GM21723 (cell line): ENCODE data around the gene ECT2L.

Source experiments
- ATAC-seq: cut with Tn5 transposase; IDR thresholded peaks from one replicate; pipeline ENCODE4 v1.9.1; 2021; ENCODE audit warnings: mild to moderate bottlenecking, moderate library complexity; ENCODE audit not compliant: unreplicated experiment

The ECT2L gene

DNA sequence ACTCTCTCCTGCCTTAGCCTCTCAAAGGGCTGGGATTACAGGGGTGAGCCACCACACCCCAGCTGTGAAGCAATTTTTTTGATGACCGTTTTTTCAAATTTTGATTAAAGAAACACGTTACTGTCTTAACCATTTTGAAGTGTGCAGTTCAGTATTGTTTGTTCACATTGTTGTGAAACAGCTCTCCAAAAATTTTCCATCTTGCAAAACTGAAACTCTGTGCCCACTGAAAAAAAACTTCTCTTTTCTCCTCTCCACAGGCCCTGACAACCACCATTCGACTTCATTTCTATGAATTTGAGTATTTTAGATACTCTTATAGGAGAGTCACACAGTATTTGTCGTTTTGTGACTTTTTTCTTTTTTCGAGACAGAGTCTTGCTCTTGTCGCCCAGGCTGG is 53.9 kb downstream of the ECT2L start:
- ATAC-seq: no peak

DNA sequence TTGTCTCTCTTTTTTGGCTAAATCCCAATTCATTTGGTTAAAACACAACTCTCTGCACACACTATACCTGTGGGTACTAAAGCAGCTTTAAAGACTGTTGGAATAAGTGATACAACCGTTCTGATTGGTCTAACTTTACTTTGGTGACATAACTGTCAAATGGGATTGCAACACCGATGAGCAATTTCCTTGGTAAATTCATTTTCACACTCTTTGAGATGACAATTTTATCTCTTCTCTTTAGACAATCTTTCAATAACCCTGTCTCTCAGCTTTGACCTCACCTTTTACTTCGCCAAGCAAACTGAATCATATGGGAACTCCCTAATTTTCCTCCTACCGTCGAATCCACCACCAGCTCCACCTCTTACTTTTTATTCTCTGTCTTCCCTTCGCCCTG is 60.8 kb downstream of the ECT2L start:
- ATAC-seq: no peak

DNA sequence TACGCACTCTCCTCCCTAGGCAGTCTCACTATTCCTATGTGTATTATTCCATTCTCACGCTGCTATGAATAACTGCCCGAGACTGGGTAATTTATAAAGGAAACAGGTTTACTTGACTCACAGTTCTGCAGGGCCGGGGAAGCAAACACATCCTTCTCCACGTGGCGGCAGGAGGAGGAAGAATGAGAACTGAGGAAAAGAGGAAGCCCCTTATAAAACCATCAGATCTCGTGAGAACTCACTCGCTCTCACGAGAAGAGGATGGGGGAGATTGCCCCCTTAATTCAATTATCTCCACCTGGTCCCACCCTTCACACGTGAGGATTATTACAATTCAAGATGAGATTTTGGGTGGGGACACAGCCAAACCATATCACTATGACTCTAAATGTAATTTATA is 61.9 kb downstream of the ECT2L start:
- no peak for ATAC-seq

DNA sequence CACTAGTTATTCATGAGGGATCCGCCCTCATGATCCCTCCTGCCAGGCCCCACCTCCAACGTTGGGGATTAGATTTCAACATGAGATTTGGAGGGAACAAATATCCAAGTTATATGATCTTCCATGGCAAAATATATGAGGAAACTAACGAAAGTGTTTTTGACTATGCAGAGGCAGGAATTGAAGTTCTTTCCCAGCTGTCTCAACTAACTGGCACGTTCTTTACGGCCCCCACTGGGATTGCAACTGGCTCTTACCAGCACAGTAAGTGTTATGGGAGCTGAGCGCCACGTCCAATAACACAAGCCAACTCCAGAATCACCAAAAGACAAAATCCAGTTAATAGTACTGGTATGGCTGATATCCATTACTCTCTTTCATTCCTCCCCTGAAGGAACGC is 66.6 kb downstream of the ECT2L start:
- ATAC-seq: no peak

DNA sequence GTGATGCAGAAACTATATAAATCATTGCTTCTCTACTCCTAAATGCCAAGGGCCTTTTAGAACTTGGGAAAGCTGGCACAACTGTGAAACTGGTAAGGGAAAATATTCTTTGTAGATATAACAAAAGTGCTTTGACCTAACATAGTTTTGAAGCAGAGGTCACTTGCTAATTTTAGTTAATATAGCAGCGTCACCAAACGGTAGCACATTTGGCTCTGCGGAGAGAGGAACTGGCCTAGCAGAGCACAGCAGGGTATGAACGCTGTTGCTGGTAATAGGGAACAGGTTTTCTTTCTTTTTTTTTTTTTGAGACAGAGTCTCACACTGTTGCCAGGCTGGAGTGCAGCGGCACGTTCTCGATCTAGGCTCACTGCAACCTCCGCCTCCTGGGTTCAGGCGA is 67.4 kb downstream of the ECT2L start:
- no peak for ATAC-seq

DNA sequence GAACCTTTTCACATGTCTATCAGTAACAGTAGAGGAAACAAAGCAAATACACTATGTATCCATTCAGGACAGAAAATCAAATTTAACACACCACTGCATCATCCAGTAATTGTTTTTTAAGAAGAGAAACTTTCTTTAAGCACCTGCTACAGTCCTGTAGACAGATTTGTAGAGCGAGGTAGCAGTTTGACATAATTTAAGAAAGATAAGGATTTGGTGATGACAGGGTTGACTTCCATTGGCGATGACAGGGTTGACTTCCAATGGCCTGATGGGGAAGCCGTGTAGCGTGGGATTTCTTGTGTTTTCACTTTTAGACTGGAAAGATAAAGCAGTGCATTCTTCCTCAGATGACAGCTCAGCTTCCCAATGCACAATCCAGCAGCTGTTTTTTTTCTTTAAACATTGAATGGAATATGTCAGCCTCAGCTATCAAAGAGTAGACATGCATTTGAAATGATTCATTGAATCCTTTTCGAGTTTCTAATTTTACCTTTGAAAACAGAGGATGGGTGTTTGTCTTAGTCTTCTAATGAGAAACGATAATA is 68.5 kb downstream of the ECT2L start:
- ATAC-seq: no peak

DNA sequence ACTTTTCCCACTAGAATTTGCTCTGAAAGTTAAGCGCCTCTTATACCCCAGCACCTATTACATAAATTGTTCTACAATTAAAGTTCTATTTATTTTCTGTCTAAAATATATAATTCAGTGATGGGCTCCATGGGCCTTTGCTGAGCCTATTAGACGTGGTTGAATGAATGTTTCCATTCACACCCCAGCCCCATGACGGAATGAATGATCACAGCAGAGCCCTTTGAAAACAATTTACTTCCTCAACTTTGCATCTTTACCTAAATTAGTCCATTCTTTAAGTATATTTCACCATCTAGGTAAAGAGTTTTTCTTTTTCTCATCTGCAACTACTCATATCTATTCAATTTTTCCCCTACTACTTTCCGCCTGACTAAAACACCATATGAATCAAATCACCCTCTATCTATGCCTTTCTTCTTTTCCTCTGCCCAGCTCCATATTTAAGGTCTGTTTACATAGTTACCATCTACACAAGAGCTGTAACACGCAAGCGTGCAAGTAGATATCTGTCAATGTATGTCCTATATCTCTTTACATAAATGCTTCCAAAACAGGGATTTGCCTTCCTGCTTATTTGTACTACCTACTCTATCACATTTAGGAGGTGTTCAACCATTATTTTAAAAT is 69.7 kb downstream of the ECT2L start:
- ATAC-seq: no peak

DNA sequence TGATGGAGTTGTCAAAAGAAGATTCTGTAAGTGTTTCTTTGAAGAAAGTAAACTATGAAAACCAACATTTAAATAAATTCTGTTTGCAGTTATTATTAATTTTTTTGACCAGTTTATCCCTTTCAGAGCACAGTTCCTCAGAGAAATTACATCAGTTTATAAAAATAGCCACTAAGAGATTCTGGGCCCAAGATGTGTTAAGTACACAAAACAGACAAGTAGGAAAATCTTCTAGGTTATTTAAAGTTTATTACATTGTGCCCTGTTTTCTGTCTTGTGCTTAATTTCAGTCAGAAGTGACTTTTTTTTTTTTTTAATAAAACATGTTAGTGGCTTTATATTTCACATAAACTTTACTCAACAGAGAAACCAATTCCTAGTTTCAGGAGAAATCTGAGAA is 72.3 kb downstream of the ECT2L start:
- ATAC-seq: no peak

DNA sequence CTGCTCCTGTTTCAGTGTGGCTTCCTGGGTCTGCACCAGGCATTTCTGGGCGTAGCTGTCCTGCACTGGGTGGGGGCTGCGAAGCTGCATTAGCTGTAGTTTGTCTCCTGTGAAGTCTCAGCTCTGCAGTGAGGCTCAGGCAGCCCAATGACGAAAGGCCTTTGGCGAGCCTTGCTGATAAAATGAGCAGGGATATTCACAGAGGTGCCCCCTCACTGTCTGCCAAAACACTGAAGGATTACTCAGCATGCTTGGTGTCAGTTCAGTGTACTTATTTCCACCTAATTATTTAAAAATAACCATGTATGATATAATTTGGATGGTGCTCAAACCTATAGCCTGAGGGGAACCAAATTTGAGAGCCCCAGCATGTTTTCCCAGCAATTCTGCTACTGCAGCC is 73.5 kb downstream of the ECT2L start:
- no peak for ATAC-seq

DNA sequence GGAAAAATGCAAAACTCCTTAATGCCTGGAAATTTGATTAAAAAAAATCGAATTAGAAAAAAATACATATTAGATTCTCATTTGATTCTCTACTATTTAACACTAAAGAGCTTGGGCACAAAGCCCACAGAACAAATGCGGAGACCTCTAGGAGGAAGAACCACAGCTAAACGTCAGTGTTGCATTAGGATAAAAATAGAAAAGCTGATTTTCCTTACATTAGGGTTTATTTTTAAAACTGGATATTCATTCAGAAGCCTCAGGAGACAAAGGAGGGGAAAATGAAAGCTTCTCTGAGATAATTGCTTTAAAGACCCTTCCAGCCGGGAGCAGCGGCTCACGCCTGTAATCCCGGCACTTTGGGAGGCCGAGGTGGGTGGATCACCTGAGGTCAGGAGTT is 77.3 kb downstream of the ECT2L start:
- ATAC-seq: no peak

DNA sequence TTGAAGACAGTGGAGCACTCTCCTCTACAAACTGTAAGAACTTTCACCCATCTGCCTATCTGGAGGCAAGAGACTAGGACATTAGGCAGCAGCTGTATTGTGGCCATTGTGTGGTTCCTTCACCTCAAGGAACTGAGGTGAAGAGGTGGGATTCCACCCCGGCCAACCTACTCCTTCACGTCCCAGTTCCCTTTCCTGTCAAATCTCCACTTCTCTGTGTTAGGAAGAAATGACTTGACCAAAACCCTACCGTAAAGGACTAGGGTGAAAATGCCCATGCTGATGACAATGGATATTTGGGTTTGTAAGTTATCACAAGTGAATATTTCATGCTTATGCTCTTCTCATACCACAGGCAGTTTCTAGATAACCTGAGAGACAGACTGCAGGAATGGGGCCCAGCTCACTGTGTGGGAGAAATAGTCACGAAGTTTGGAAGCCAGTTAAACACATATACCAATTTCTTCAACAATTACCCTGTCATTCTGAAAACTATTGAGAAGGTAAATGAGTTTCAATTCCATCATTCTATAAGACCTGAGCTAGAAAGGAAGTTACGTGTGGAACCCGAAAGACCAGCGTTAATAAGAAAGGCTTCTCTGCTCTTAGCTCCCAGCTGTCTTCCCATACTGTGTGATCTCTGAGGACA is 86.6 kb downstream of the ECT2L start:
- peak; percentile 81 for ATAC-seq

DNA sequence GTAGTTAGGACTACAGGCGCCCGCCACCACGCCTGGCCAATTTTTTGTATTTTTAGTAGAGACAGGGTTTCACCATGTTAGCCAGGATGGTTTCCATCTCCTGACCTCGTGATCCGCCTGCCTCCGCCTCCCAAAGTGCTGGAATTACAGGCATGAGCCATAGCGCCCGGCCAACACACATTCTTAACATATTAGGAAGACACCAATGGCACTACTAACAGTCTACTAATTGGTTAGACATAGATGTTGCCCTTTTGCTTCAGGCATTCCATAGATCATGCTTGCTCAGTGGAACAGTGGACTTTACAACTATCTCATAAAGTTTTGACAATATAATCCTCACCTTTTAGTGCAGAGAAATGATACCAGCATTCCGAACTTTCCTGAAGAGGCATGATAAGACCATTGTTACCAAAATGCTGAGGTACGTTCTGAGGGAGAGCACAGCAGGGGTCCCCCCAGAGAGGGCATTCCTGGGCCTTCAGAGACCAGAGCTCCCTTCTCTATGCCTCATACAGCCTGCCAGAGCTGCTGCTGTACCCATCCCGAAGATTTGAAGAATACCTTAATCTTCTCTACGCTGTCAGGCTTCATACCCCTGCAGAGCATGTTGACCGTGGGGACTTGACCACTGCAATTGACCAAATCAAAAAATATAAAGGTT is 89.4 kb downstream of the ECT2L start:
- no peak for ATAC-seq

DNA sequence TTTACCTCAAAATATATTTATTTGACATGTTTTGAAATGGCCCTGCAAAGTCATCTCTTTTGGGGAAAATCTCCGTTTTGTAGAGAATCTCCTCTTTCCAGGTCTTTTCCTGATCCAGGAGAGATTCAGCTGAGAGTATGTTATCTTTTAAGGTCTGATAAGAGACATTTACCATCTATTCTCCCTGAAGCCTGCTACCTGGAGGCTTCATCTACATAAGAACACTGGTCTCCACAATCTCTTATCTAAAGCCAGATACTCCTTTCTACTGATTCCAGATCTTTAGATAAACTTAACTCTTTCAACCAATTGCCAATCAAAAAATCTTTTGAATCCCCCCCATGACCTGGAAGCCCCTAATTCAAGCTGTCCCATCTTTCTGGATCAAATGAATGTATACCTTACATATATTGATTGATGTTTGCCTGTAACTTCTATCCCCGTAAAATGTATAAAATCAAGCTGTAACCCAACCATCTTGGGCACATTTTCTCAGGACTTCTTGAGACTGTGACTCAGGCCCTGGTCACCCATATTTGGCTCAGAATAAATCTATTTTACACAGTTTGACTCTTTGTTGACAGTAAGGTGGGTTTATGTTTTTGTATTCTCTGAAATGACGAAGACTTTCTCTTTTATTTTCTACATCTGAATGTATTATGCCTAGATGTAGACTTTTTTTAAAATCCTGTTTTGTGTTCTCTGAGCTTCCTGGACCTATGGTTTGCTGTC is 95.5 kb downstream of the ECT2L start:
- ATAC-seq: no peak

DNA sequence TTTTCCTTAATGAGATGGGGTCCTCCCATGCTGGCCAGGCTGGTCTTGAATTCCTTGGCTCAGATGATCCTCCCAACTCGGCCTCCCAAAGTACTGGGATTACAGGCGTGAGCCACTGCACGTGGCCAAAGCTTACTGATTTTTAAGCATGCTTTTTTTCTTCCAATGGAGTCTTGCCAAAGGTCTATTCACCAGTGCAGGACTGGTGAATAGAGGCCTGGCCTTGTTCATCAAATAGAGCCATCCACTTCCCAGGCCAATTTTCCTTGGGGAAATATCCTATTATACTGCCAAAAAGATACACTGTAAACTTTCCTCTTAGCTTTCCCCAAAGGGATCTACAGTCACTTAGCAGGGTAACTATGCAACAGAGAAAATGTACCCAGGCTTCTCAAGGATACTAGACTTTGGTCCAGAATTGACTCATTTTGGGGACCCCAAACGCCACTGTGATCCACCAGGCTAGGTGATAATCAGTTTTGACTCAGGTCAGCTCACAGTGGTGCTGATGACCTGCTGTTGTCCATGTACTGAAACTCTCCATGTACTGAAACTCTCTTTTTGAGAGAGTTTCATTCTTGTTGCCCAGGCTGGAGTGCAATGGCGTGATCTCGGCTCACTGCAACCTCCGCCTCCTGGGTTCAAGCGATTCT is 100.3 kb downstream of the ECT2L start:
- no peak for ATAC-seq

DNA sequence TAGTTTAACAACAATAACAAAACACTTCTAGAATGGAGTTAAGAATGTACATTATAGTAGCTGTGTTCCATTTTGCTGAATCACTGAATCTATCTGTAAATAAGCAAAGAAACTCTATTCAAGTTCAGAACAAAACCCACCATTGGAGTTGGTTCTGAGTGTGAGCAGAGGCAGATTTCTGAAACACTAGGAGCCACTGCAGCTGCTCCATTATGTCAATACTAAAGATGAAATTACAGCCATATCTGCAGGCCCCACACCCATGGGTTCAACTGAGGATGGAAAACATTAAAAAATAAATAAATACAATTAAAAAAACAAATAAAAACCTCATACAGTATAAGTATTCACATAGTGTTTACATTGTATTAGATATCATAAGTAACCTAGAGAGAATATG is 101.1 kb downstream of the ECT2L start:
- no peak for ATAC-seq

DNA sequence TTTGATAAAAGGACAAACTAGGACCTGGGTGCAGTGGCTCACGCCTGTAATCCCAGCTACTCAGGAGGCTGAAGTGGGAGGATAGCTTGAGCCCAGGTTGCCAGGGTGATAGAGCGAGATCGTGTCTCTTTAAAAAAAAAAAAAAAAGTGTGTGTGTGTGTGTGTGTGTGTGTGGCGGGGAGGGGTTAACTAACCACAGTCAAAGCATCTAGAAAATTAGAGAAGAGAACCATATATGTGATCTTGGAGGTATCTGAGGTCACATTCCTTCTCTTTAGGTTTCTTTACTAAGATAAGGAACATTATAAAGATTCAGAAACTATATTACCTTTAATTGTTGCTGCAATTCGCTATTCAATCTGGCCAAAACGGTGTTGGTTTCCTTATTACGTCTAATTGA is 111.3 kb downstream of the ECT2L start:
- no peak for ATAC-seq

DNA sequence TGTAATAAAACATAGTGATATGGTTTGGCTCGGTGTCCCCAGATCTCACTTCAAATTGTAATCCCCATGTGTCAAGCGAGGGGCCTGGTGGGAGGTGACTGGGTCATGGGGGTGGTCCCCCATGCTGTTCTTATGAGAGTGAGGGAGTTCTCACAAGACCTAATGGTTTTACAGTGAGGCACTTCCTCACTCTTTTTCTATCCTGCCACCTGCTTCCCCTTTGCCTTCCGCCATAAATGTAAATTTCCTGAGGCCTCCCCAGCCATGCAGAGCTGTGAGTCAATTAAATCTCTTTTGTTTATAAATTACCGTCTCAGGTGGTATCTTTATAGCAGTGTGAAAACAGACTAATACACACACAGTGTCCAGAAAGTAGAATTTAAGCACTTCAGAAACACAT is 113.6 kb downstream of the ECT2L start:
- ATAC-seq: no peak

DNA sequence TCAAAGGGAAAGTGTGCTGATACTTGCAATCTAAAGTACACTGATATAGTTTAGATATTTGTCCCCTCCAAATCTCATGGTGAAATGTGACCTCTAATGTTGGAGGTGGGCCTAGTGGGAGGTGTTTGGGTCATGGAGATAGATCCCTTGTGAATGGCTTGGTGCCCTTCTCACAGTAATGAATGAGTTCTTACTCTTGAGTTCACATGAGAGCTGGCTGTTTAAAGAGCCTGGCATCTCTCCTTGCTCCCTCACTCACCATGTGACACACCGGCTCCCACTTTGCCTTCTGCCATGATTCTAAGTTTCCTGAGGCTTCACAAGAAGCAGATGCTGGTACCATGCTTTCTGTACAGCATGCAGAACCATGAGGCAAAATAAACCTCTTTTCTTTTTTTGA is 114.1 kb downstream of the ECT2L start:
- no peak for ATAC-seq

DNA sequence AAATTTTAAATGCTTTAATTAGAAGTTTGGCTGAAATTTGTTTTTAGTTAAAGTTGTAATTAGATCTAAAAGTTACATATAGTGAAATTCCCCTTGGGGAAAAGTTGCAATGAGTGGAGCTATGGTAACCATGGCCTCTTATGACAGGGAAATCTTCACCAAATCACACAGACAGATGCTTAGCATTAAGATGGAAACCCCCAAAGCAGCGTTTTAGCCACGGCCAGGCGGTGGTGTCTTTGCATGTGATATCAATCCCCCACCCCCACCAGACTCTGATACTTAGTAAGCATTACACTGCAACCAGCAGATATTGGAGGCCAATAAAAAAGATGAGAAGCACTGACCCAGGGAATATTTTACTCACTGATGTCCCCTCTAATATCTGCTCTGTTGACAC is 116.4 kb downstream of the ECT2L start:
- no peak for ATAC-seq

DNA sequence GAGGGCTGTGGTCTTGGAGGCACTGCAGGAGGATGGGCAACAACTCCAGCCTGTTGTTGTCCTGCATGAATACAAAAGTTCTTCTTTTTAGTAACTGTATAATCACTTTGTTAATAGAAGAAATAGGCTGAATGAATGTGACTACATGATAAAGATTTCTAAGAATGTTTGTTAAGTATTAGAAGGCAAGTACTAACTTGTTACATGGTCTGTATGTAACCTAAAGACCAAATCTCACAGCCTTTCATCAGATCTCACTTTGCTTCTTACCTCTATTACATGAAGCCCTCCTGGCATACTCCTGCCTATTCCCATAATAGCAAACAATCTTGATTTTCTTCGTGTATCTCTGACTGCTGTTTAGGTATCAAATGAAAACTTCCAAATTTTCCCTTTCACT is 118.8 kb downstream of the ECT2L start:
- no peak for ATAC-seq

DNA sequence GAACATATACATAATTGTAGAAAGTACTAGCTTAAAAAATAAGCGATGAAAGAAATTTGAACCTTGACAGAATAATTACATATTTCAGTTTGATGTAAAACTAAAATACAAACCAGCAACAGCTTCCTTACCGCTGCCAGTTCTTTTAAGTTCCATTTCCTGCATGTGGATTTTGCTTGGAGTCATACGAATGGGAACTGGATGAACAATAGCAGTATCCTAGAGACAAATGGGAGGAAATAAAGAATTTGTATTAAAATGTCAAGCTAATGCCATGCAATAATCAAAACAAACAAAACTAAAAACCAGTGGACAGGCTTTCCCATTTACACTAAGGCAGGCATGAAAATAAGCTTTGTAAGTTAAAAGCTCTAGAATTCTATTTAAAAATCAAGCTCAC is 125.0 kb downstream of the ECT2L start:
- ATAC-seq: no peak
